Left lobe of liver (tissue), 2 donors: ENCODE data around the gene SPATA2. TPM values are rescaled to one million over a fixed set of nuclear protein-coding genes. Genes with fewer than 3 reads are reported as not detected.
"Not testable (repeated sequence)": the region's sequence is repeated elsewhere in the genome, so short reads cannot be mapped to it uniquely, and the experiment has no call there.

ENCODE experiments used
- ATAC-seq: fragments of 200-7000 bp; cut with Tn5 transposase; one replicate; pipeline ENCODE4 v1.9.1; 2020; ENCODE audit warnings: mild to moderate bottlenecking, moderate library complexity
- DNase-seq: peaks from one replicate; pipeline ENCODE4 v3.0.0-alpha.2; 2020; ENCODE audit warnings: low spot score
- total RNA-seq: library from RNA; stranded (reverse); gene quantifications from one replicate; pipeline ENCODE4 v1.2.1, GENCODE V29; 2021
- donor health status: DM: no; HTN: no; CAD: no; lungs with moderate emphysema.
- donor health status: DM: no; HTN: yes; CAD: no.

SPATA2 gene
- total RNA-seq, 1 donor from 2014 or later: 3.2 TPM

- DNase-seq: no peak
- no peak for ATAC-seq
Measured at GRCh38 chr20:49862607-49863200, 52.6 kb downstream of the SPATA2 start.

GRCh38 chr20:49861232-49861631, 54.1 kb downstream of the SPATA2 start:
- ATAC-seq, DNase-seq: not testable (repeated sequence)

- DNase-seq: no peak
- ATAC-seq: no peak
Measured at GRCh38 chr20:49859807-49860206, 55.5 kb downstream of the SPATA2 start.

- no peak for DNase-seq
- no peak for ATAC-seq
Measured at GRCh38 chr20:49859011-49859410, 56.3 kb downstream of the SPATA2 start.

GRCh38 chr20:49858076-49858585, 57.2 kb downstream of the SPATA2 start:
- ATAC-seq (no peak), DNase-seq (no peak)

GRCh38 chr20:49856904-49857303, 58.4 kb downstream of the SPATA2 start:
- ATAC-seq: no peak

GRCh38 chr20:49854190-49854875, 61.0 kb downstream of the SPATA2 start:
- DNase-seq (no peak), ATAC-seq (no peak)

More at GRCh38 chr20:49856904-49857303, 58.4 kb downstream of the SPATA2 start:
- no peak for DNase-seq

GRCh38 chr20:49853640-49854039, 61.7 kb downstream of the SPATA2 start:
- ATAC-seq (no peak), DNase-seq (no peak)

Other genes with a start within 250 kb of the SPATA2 start
- gene B4GALT5, start 201.7 kb downstream of the SPATA2 start, total RNA-seq: 10.5 TPM
- gene SLC9A8, start 102.7 kb downstream of the SPATA2 start, total RNA-seq: 8.6 TPM
- gene RNF114, start 20.9 kb upstream of the SPATA2 start, total RNA-seq: 42.6 TPM
- 0.75 TPM for gene SNAI1, start 67.5 kb upstream of the SPATA2 start, total RNA-seq
- gene UBE2V1, start 197.6 kb upstream of the SPATA2 start, total RNA-seq: 30.9 TPM
- gene PEDS1, start 238.2 kb upstream of the SPATA2 start, total RNA-seq: 9.1 TPM